RWPE2 (cell line): ENCODE data around the gene DAZ1.
"Not testable (repeated sequence)": the region's sequence is repeated elsewhere in the genome, so short reads cannot be mapped to it uniquely, and the experiment has no call there.

Source experiments
- ATAC-seq: fragments of 200-7000 bp; cut with Tn5 transposase; 3 replicates; pipeline ENCODE4 v1.9.1; 2021; ENCODE audit warnings: low read depth
- DNase-seq: peaks from one replicate; pipeline ENCODE4 v3.0.0-alpha.2; 2020; ENCODE audit warnings: low spot score
- H3K27ac ChIP-seq: fragments of 450-650 bp; 2 replicates; pipeline ENCODE4 v1.5.1; 2017; ENCODE audit warnings: mild to moderate bottlenecking; ENCODE audit not compliant: poor library complexity, severe bottlenecking
- H3K27me3 ChIP-seq: fragments of 250-450 bp; sonication (Bioruptor Pico); 2 replicates; pipeline ENCODE4 v1.5.1; 2021; ENCODE audit warnings: mild to moderate bottlenecking, moderate library complexity; ENCODE audit not compliant: insufficient read depth, poor library complexity, severe bottlenecking
- H3K36me3 ChIP-seq: fragments of 250-450 bp; sonication (Bioruptor Pico); 2 replicates; pipeline ENCODE4 v1.5.1; 2020; ENCODE audit warnings: low read depth, mild to moderate bottlenecking, moderate library complexity
- H3K4me1 ChIP-seq: fragments of 250-450 bp; sonication (Bioruptor Pico); 2 replicates; pipeline ENCODE4 v1.5.1; 2021; ENCODE audit warnings: mild to moderate bottlenecking, moderate library complexity; ENCODE audit not compliant: insufficient read depth, poor library complexity, severe bottlenecking
- H3K4me3 ChIP-seq: fragments of 250-450 bp; sonication (Bioruptor Pico); 2 replicates; pipeline ENCODE4 v1.5.1; 2021; ENCODE audit warnings: mild to moderate bottlenecking, moderate library complexity; ENCODE audit not compliant: severe bottlenecking
- H3K9me3 ChIP-seq: fragments of 250-450 bp; sonication (Bioruptor Pico); 2 replicates; pipeline ENCODE4 v1.5.1; 2021; ENCODE audit warnings: mild to moderate bottlenecking, moderate library complexity; ENCODE audit not compliant: severe bottlenecking

Gene DAZ1, protein sequence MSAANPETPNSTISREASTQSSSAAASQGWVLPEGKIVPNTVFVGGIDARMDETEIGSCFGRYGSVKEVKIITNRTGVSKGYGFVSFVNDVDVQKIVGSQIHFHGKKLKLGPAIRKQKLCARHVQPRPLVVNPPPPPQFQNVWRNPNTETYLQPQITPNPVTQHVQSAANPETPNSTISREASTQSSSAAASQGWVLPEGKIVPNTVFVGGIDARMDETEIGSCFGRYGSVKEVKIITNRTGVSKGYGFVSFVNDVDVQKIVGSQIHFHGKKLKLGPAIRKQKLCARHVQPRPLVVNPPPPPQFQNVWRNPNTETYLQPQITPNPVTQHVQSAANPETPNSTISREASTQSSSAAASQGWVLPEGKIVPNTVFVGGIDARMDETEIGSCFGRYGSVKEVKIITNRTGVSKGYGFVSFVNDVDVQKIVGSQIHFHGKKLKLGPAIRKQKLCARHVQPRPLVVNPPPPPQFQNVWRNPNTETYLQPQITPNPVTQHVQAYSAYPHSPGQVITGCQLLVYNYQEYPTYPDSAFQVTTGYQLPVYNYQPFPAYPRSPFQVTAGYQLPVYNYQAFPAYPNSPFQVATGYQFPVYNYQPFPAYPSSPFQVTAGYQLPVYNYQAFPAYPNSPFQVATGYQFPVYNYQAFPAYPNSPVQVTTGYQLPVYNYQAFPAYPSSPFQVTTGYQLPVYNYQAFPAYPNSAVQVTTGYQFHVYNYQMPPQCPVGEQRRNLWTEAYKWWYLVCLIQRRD

DNA sequence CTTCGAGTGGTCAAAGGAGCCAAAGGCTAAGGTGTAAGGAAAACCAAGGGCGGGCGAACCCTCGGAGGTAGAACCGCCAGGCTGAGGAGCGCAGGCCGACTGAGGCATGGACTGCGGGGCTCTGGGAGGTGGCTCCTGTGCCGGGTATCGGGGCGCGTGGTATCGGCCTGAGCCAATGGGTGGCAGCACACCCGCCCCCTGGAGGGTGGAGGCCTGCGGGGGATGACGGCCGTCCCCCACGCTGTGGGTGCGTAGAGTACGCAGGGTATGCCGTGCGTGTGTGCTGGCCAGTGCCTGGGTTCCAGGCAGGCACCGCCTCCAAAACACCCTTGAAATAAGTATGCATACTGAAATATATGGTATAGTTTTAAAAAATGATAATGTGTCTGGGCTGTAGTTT is at the start of gene DAZ1:
Gene DAZ1 (minus strand): TSS at position 101 of the 400 bp plus-strand sequence. CDS start 208 bp downstream, outside the sequence.
- not testable (repeated sequence) for DNase-seq, H3K27ac ChIP-seq, H3K27me3 ChIP-seq, H3K4me1 ChIP-seq, ATAC-seq, H3K36me3 ChIP-seq, H3K4me3 ChIP-seq, H3K9me3 ChIP-seq

DNA sequence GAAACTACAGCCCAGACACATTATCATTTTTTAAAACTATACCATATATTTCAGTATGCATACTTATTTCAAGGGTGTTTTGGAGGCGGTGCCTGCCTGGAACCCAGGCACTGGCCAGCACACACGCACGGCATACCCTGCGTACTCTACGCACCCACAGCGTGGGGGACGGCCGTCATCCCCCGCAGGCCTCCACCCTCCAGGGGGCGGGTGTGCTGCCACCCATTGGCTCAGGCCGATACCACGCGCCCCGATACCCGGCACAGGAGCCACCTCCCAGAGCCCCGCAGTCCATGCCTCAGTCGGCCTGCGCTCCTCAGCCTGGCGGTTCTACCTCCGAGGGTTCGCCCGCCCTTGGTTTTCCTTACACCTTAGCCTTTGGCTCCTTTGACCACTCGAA is 20.4 kb upstream of the DAZ1 start, which contains the start of gene DAZ2:
Gene DAZ2 (plus strand): TSS at position 301 of the 400 bp plus-strand sequence. CDS start 208 bp downstream, outside the sequence.
- not testable (repeated sequence) for DNase-seq, H3K27me3 ChIP-seq, H3K36me3 ChIP-seq, H3K27ac ChIP-seq, ATAC-seq, H3K4me1 ChIP-seq, H3K4me3 ChIP-seq, H3K9me3 ChIP-seq

DNA sequence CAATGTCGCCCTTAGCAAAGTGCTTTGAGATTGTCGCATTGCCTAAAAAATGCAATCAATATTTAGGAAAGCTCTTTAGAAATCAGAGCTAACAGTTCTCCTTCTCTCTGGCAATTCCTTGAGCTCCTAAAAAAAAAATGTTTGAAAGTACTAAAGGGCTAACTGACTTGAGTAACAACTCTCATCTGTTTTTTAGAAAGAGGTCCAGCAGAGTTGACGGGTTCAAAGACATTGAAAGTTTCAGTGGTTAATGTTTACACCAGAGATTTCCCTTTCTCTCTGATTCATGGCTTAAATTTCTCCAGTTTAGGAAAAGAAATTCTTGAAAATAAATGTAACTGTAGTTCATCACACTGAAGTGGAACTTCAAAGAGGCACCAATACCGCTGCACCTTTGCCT is 11.9 kb upstream of the DAZ1 start:
- not testable (repeated sequence) for H3K4me1 ChIP-seq, H3K9me3 ChIP-seq, H3K27ac ChIP-seq, ATAC-seq, DNase-seq, H3K27me3 ChIP-seq, H3K4me3 ChIP-seq, H3K36me3 ChIP-seq

DNA sequence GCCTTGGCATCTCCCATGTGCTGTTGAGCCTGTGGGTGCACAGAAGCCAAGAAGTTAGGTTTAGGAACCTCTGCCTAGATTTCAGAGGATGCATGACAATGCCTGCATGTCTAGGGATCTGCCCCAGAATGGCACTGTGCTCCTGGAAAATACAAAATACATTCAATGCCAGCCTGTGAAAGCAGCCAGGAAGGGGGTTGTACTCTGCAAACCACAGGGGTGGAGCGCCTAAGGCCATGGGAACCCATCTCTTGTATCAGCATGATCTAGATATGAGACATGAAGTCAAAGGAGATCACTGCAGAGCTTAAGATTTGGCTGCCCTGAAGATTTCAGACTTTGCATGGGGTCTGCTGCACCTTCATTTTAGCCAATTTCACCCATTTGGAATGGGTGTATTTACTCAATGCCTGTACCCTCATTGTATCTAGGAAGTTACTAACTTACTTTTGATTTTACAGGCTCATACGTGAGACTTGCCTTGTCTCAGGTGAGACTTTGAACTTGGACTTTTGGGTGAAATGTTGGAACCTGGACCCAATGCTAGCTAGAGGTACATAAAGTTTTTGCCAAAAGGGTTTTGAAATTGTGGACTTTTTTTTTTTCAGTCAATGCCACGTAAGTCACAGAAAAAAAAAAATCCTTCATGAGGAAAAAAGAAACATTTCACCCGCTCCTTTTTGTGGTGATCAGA is 11.1 kb upstream of the DAZ1 start:
- not testable (repeated sequence) for ATAC-seq, H3K4me3 ChIP-seq, DNase-seq

DNA sequence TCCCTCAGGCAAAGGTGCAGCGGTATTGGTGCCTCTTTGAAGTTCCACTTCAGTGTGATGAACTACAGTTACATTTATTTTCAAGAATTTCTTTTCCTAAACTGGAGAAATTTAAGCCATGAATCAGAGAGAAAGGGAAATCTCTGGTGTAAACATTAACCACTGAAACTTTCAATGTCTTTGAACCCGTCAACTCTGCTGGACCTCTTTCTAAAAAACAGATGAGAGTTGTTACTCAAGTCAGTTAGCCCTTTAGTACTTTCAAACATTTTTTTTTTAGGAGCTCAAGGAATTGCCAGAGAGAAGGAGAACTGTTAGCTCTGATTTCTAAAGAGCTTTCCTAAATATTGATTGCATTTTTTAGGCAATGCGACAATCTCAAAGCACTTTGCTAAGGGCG is 8.6 kb upstream of the DAZ1 start:
- not testable (repeated sequence) for ATAC-seq, H3K4me3 ChIP-seq, H3K36me3 ChIP-seq, DNase-seq, H3K4me1 ChIP-seq, H3K9me3 ChIP-seq, H3K27ac ChIP-seq, H3K27me3 ChIP-seq

More for the DNA sequence above, 11.1 kb upstream of the DAZ1 start:
- H3K27me3 ChIP-seq, H3K9me3 ChIP-seq, H3K4me1 ChIP-seq, H3K27ac ChIP-seq, H3K36me3 ChIP-seq: not testable (repeated sequence)
